HepG2 (cell line): ENCODE measurements around the gene CCDC192. TPM values are rescaled to one million over a fixed set of nuclear protein-coding genes. Genes with fewer than 3 reads are reported as not detected.

Experiments
- ATAC-seq: fragments of 200-7000 bp; cut with Tn5 transposase; 3 replicates; pipeline ENCODE4 v1.9.1; 2020; ENCODE audit warnings: mild to moderate bottlenecking, moderate library complexity
- BruUV-seq: library from RNA; stranded (reverse); fragments of 400-500 nt; replicated peaks from 2 replicates; lab custom pipeline; 2021; lab: Mats Ljungman, UMichigan
- CTCF ChIA-PET: fragments of 300-600 bp; formaldehyde crosslinking; extraction: SDS; loops from one replicate; lab custom pipeline; 2021; ENCODE audit warnings: low total read pairs, inconsistent platforms, low intra/inter-chr PET ratio; lab: Yijun Ruan, JAX
- POLR2A ChIA-PET: fragments of 350-600 bp; sonication (Branson Sonifier 250); formaldehyde crosslinking; loops from one replicate; lab custom pipeline; 2020; ENCODE audit warnings: antibody characterized with exemption, inconsistent platforms; lab: Yijun Ruan, JAX
- DNase-seq: peaks from one replicate; pipeline ENCODE4 v3.0.0-alpha.2; 2015; ENCODE audit warnings: low spot score
- FAIRE-seq: peaks from 3 replicates; lab custom pipeline; 2011; peaks lifted over from hg19 to GRCh38; lab: Jason Lieb, UNC
- H2AFZ ChIP-seq: one replicate; pipeline ENCODE4 v1.6.1; 2011; ENCODE audit warnings: low read length, inconsistent platforms
- H3K27ac ChIP-seq: fragments of 300-600 bp; 3 replicates; pipeline ENCODE4 v1.8.0; 2011; ENCODE audit warnings: mixed run types, mild to moderate bottlenecking, mixed read lengths, low read length, inconsistent platforms; ENCODE audit not compliant: insufficient read depth; ENCODE audit errors: extremely low read length
- H3K27me3 ChIP-seq, 2 experiments: fragments of 200-600 bp in 1 of 2; 2 replicates in 1 of 2; 3 replicates in 1 of 2; pipeline versions ENCODE4 v1.6.0 to v1.8.0; 2011; ENCODE audit warnings: low read length in 2 of 2, mild to moderate bottlenecking in 2 of 2, moderate library complexity in 2 of 2, inconsistent platforms in 1 of 2; ENCODE audit not compliant: insufficient read depth in 2 of 2, control insufficient read depth in 1 of 2
- H3K36me3 ChIP-seq, 2 experiments: fragments of 200-600 bp in 1 of 2; replicated peaks in 1 of 2; 2 replicates in 1 of 2; 3 replicates in 1 of 2; pipeline versions ENCODE4 v1.5.1 to v1.8.0; 2011; ENCODE audit warnings: low read length in 2 of 2, inconsistent platforms in 1 of 2; ENCODE audit not compliant: insufficient read depth in 2 of 2, control insufficient read depth in 1 of 2
- H3K4me1 ChIP-seq: 2 replicates; pipeline ENCODE4 v1.5.1; 2012; ENCODE audit warnings: low read length, inconsistent platforms; ENCODE audit not compliant: insufficient read depth
- H3K4me2 ChIP-seq: 2 replicates; pipeline ENCODE4 v1.6.0; 2011; ENCODE audit warnings: low read depth, low read length, inconsistent platforms
- H3K4me3 ChIP-seq, 3 experiments: fragments of 200-600 bp in 1 of 3; sonication (generic), shearing (Covaris generic) in 1 of 3; replicated peaks in 1 of 3; 2 replicates each; pipeline ENCODE4 v1.5.1; 2011 to 2016; ENCODE audit warnings: low read length in 3 of 3, inconsistent platforms in 2 of 3, low read depth in 2 of 3, mild to moderate bottlenecking in 2 of 3, control low read depth in 1 of 3, mixed read lengths in 1 of 3; ENCODE audit not compliant: insufficient read depth in 1 of 3
- H3K79me2 ChIP-seq: one replicate; pipeline ENCODE4 v1.6.1; 2011; ENCODE audit warnings: low read length, inconsistent platforms; ENCODE audit not compliant: insufficient read depth
- H3K9ac ChIP-seq: 2 replicates; pipeline ENCODE4 v1.6.0; 2011; ENCODE audit warnings: mild to moderate bottlenecking, low read depth, low read length, inconsistent platforms; ENCODE audit not compliant: insufficient read depth
- H3K9me3 ChIP-seq: 2 replicates; pipeline ENCODE4 v1.5.1; 2012; ENCODE audit warnings: mild to moderate bottlenecking, low read length
- H4K20me1 ChIP-seq: 2 replicates; pipeline ENCODE4 v1.6.0; 2011; ENCODE audit warnings: inconsistent platforms, mild to moderate bottlenecking, low read length, moderate library complexity; ENCODE audit not compliant: insufficient read depth
- CEBPG ChIP-seq: IDR thresholded peaks from 2 replicates; pipeline ENCODE4 v1.6.1; 2016
- GATA4 ChIP-seq: sonication (generic); IDR thresholded peaks from 2 replicates; pipeline ENCODE4 v1.6.1; 2016; ENCODE audit warnings: antibody characterized with exemption, low read depth, borderline replicate concordance
- MBNL3 ChIP-seq: fragments of 250-450 bp; sonication (Bioruptor Pico); conservative IDR thresholded peaks from 2 replicates; pipeline ENCODE4 v1.8.0; 2022; ENCODE audit warnings: mild to moderate bottlenecking, inconsistent platforms
- PITX1 ChIP-seq: sonication (generic); formaldehyde crosslinking; IDR thresholded peaks from 2 replicates; pipeline ENCODE4 v1.5.1; 2020; ENCODE audit warnings: mild to moderate bottlenecking, missing genetic modification reagents
- WGBS: methylation state at CpG from one replicate; pipeline ENCODE4 v1.1.6; 2017; ENCODE audit warnings: low lambda C conversion rate; 5-methylcytosine and 5-hydroxymethylcytosine counted together
- in situ Hi-C: cut with HindIII; loops from 2 replicates; pipeline ENCODE4 v1.10.0; 2017; ENCODE audit warnings: low pct_unique_long_range_greater_than_20kb; ENCODE audit not compliant: extremely low pct_ligation_motif_present
- intact Hi-C: fragments of 100-400 bp; cut with micrococcal nuclease; formaldehyde crosslinking; loops from one replicate; pipeline ENCODE4 v1.10.0; 2022; ENCODE audit not compliant: unreplicated experiment
- polyA plus RNA-seq, 8 experiments: library from polyadenylated mRNA; depleted of rRNA in 3 of 8; stranded (reverse) in 7 of 8; unstranded in 1 of 8; fragments of >200 nt; fragmentation: Illumina TruSeq in 4 of 8; extraction: Trizol in 4 of 8; gene quantifications; 2 replicates each; pipeline versions ENCODE4 v1.2.1 to v1.2.3, GENCODE V29; 2011 to 2016; ENCODE audit warnings: low read depth in 4 of 8, missing spikeins in 1 of 8, mixed read lengths in 1 of 8; ENCODE audit not compliant: insufficient read depth in 1 of 8
- total RNA-seq, 5 experiments: library from RNA; depleted of rRNA; stranded (reverse); fragments of >200 nt; fragmentation: Illumina TruSeq; extraction: Trizol; gene quantifications; 2 replicates each; pipeline ENCODE4 v1.2.3, GENCODE V29; 2016; ENCODE audit warnings: low read depth in 1 of 5
- TF ChIP-seq, protein P1 (sequence below): sonication (generic); formaldehyde crosslinking; IDR thresholded peaks from 2 replicates; pipeline ENCODE4 v1.5.1; 2020; ENCODE audit warnings: missing genetic modification reagents, mild to moderate bottlenecking, borderline replicate concordance
- TF ChIP-seq, protein P2 (sequence below): sonication (generic); formaldehyde crosslinking; IDR thresholded peaks from 2 replicates; pipeline ENCODE4 v1.4.0; 2020; ENCODE audit warnings: missing genetic modification reagents

The CCDC192 gene
- total and polyA plus RNA-seq, 2 of the 13 experiments (the other 11 are each of a cell fraction or from before 2014, with no cell fraction given): not detected

DNA sequence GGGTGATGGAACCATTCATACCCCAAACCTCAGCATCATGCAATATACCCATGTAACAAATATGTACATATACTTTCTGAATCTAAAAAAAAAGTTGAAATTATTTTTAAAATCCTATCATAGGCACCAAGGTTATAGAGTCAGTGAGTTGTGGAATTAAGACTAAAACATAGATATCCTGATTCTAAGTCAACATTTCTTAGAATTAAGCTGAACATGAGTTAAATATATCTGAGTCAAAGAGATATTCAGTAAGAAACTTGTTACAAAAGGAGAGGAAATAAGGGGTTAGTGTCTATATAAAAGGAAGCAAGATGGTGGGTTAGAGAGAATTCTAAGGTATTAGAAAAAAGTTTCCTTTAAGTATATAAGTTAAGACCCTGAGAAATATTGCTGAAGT is 89.9 kb downstream of the CCDC192 start:
- ATAC-seq (no peak), FAIRE-seq (no peak), DNase-seq (no peak)
- Histone ChIP-seq H3K36me3 (no peaks in the 10 kb centered on the region), H3K4me1 (no peaks in the 10 kb centered on the region), H4K20me1 (no peaks in the 10 kb centered on the region), H3K4me2 (no peak overlapping the region), H3K9ac (no peak overlapping the region), H3K27ac (no peak overlapping the region), H3K9me3 (no peaks in the 10 kb centered on the region; the same call in 1 of the 2 replicates), H3K79me2 (no peaks in the 10 kb centered on the region), H3K27me3 (no peaks in the 10 kb centered on the region), H2AFZ (no peak overlapping the region), H3K4me3 (no peak overlapping the region)
- in situ Hi-C loops: no loop called here
- ChIA-PET POLR2A (no interaction called here), CTCF (no interaction called here)
- intact Hi-C loops: no loop called here
- no TSS peak for BruUV-seq
- TF ChIP-seq MBNL3 (CRISPR knock-in tag): no peak
- TF ChIP-seq, protein P1, sequence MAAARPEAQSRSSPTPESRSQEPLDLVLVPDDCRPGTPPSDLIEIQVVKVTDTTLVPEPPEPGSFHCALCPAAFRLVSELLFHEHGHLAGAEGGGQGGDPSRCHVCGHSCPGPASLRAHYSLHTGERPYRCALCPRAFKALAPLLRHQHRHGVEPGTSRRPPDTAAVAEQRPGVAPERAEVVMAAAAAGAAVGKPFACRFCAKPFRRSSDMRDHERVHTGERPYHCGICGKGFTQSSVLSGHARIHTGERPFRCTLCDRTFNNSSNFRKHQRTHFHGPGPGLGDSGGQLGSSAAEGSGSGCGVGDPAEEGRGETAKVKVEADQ: no peak

DNA sequence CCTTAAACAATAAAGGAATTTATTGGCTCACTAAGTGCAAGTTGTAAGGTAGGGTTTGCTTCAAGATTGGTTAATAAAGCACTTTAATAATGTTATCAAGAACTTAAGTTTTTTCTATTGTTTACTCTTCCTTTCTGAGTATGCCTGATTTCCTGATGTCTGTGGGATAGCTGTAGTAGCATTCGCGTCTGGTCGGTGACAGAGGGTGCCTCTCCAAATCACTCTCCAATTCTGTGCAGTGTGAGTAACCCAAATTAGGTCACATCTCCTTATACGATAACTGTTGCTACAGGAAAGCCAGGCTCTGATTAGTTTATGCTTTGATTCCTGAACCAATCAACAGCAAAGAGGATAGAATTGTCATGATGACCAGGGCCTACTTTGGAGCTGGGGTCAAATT is 90.7 kb downstream of the CCDC192 start:
- ChIA-PET POLR2A (no interaction called here), CTCF (no interaction called here)
- no peaks in the 10 kb centered on the region for H4K20me1 ChIP-seq
- H3K4me2 ChIP-seq: no peak overlapping the region
- 87% methylated on average over 4 of the region's 4 CpGs for WGBS
- no peaks in the 10 kb centered on the region; the same call in 1 of the 2 replicates for H3K9me3 ChIP-seq
- no peak overlapping the region for H3K9ac ChIP-seq
- FAIRE-seq: no peak
- H3K79me2 ChIP-seq: no peaks in the 10 kb centered on the region
- no peaks in the 10 kb centered on the region for H3K4me1 ChIP-seq
- no peak overlapping the region for H2AFZ ChIP-seq
- H3K27ac ChIP-seq: no peak overlapping the region
- no peak for DNase-seq
- no peak overlapping the region for H3K4me3 ChIP-seq
- H3K27me3 ChIP-seq: no peaks in the 10 kb centered on the region
- TF ChIP-seq, protein P2, sequence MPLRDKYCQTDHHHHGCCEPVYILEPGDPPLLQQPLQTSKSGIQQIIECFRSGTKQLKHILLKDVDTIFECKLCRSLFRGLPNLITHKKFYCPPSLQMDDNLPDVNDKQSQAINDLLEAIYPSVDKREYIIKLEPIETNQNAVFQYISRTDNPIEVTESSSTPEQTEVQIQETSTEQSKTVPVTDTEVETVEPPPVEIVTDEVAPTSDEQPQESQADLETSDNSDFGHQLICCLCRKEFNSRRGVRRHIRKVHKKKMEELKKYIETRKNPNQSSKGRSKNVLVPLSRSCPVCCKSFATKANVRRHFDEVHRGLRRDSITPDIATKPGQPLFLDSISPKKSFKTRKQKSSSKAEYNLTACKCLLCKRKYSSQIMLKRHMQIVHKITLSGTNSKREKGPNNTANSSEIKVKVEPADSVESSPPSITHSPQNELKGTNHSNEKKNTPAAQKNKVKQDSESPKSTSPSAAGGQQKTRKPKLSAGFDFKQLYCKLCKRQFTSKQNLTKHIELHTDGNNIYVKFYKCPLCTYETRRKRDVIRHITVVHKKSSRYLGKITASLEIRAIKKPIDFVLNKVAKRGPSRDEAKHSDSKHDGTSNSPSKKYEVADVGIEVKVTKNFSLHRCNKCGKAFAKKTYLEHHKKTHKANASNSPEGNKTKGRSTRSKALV (CRISPR knock-in tag): no peak
- TF ChIP-seq PITX1 (CRISPR knock-in tag) (no peak), GATA4 (no peak), CEBPG (CRISPR knock-in tag) (no peak)
- in situ Hi-C loops: no loop called here
- intact Hi-C loops: no loop called here
- ATAC-seq: no peak
- BruUV-seq: no TSS peak
- H3K36me3 ChIP-seq: no peaks in the 10 kb centered on the region
